Small intestine (tissue), 7 donors: ENCODE measurements around the gene LOXL1. TPM values are rescaled to one million over a fixed set of nuclear protein-coding genes. Genes with fewer than 3 reads are reported as not detected.

Experiments
- DNase-seq, 2 donors: peaks; one replicate each; pipeline versions ENCODE4 v3.0.0 to v3.0.0-alpha.2; 2013
- FAIRE-seq: peaks from 2 replicates; lab custom pipeline; 2012; peaks lifted over from hg19 to GRCh38; lab: Jason Lieb, UNC
- H3K27ac ChIP-seq, 3 donors: one replicate each; pipeline ENCODE4 v1.5.1; 2013; ENCODE audit warnings: low read length in 2 of 3, mild to moderate bottlenecking in 2 of 3, control low read depth in 1 of 3, inconsistent platforms in 1 of 3, low read depth in 1 of 3, moderate library complexity in 1 of 3
- H3K27me3 ChIP-seq, 3 donors: one replicate each; pipeline ENCODE4 v1.6.1; 2013; ENCODE audit warnings: low read length in 3 of 3, inconsistent platforms in 1 of 3; ENCODE audit not compliant: control insufficient read depth in 3 of 3, insufficient read depth in 3 of 3
- H3K36me3 ChIP-seq, 3 donors: one replicate each; pipeline ENCODE4 v1.6.1; 2013; ENCODE audit warnings: low read length in 3 of 3, inconsistent platforms in 1 of 3, low read depth in 1 of 3, mild to moderate bottlenecking in 1 of 3, moderate library complexity in 1 of 3; ENCODE audit not compliant: control insufficient read depth in 3 of 3, insufficient read depth in 2 of 3
- H3K4me1 ChIP-seq, 3 donors: one replicate each; pipeline ENCODE4 v1.6.1; 2013; ENCODE audit warnings: low read length in 2 of 3, inconsistent platforms in 1 of 3, low read depth in 1 of 3, mild to moderate bottlenecking in 1 of 3, moderate library complexity in 1 of 3; ENCODE audit not compliant: control insufficient read depth in 3 of 3, insufficient read depth in 2 of 3
- H3K4me3 ChIP-seq, 3 donors: one replicate each; pipeline ENCODE4 v1.5.1; 2013; ENCODE audit warnings: low read length in 3 of 3, control low read depth in 1 of 3, inconsistent platforms in 1 of 3, low read depth in 1 of 3, mild to moderate bottlenecking in 1 of 3, moderate library complexity in 1 of 3
- H3K9me3 ChIP-seq, 2 donors: one replicate each; pipeline ENCODE4 v1.6.1; 2013; ENCODE audit warnings: low read depth in 1 of 2, low read length in 1 of 2; ENCODE audit not compliant: control insufficient read depth in 2 of 2, insufficient read depth in 1 of 2
- WGBS, 3 donors: extraction: QIAGEN DNeasy Blood & Tissue Kit; methylation state at CpG; one replicate each; pipeline ENCODE4 v1.1.7; 2013; 5-methylcytosine and 5-hydroxymethylcytosine counted together
- polyA plus RNA-seq, 4 donors: library from polyadenylated mRNA; stranded (reverse) in 3 of 4; unstranded in 1 of 4; fragments of 200-250 nt in 3 of 4; fragments of 120-200 nt in 1 of 4; gene quantifications; one replicate each; pipeline versions ENCODE4 v1.2.1 to v1.2.3, GENCODE V29; 2013
- donor health status: healthy with polysubstance abuse.
- donor health status: control.
- donor health status: control.
- donor health status: Bipolar disorder and iron deficiency.
- donor health status: healthy.

LOXL1 gene
- polyA plus RNA-seq, 4 donors = 2.2 to 7.2 (median 4.9) TPM

DNA sequence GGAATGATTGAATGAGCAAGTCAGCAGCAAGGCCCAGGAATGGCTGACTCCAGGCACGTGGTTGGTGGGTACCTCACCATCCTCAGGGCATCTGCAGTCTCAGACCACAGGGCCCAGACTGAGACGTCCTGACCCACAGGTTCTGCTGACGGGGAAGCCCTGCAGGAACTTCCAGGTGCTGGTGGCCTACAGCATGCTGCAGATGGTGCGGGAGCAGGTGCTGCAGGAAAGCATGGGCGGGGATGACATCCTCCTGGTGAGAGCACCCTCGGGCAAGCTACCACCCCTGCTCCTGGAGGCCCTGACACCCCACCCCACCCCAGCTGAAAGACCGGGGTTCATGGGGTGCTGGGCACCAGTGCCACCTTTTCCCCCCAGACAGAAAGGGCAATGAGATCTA, 38.8 kb upstream of the LOXL1 start:
- no peak for DNase-seq
- WGBS, 3 donors = 62 to 75% (median 68%) methylated on average over 7 of the region's 7 CpGs
- FAIRE-seq = no peak

DNA sequence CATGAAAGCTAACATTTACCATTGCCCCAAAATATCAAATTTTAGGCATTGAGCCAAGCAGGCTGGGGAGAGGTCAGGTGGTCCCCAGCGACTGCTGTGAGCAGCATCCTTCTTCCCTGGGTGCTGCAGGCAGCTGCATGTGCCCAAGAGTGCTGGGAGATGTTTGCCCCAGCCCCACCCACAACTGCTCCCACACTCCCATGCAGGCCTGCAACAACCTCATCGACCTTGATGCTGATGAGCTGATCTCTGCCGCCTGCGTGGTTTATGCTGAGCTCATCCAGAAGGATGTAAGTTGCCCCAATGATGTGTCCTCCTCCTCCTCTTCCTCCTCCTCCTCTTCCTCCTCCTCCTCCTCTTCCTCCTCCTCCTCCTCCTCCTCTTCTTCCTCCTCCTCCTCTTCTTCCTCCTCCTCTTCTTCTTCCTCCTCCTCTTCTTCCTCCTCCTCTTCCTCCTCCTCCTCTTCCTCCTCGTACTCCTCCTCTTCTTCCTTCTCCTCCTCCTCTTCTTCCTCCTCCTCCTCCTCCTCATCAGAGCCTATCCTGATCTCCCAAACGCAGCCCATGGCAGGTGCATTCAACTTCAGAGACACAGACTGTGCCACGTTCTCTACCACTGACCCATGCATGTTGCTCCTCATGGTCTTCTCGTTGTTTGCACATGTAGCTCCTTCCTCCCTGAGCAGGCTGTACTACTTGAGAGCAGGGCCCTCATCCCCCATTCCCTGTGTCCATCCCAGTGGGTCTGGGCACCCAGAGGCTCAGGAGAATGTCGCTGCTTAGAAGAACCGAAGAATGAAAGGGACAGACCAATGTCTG, 37.8 kb upstream of the LOXL1 start:
- no peak for FAIRE-seq
- no peak overlapping the region for H3K27ac ChIP-seq
- peaks cover 0 to 7% (median 0%) of the 10 kb centered on the region in 3 donors for H3K4me1 ChIP-seq
- no peaks in the 10 kb centered on the region for H3K27me3 ChIP-seq
- no peak overlapping the region for H3K4me3 ChIP-seq
- WGBS, 3 donors = 53 to 68% (median 54%) methylated on average over 10 of the region's 10 CpGs
- peak in 1 of 2 donors; percentile 46 for DNase-seq
- no peaks in the 10 kb centered on the region for H3K36me3 ChIP-seq
- peaks cover 0 to 13% of the 10 kb centered on the region in 2 donors for H3K9me3 ChIP-seq

More for the DNA sequence above, 38.8 kb upstream of the LOXL1 start:
- H3K4me3 ChIP-seq = no peak overlapping the region
- H3K36me3 ChIP-seq = no peaks in the 10 kb centered on the region
- peaks cover 0 to 7% (median 0%) of the 10 kb centered on the region in 3 donors for H3K4me1 ChIP-seq
- peaks cover 0 to 9% of the 10 kb centered on the region in 2 donors for H3K9me3 ChIP-seq
- H3K27ac ChIP-seq = no peak overlapping the region
- H3K27me3 ChIP-seq = no peaks in the 10 kb centered on the region

DNA sequence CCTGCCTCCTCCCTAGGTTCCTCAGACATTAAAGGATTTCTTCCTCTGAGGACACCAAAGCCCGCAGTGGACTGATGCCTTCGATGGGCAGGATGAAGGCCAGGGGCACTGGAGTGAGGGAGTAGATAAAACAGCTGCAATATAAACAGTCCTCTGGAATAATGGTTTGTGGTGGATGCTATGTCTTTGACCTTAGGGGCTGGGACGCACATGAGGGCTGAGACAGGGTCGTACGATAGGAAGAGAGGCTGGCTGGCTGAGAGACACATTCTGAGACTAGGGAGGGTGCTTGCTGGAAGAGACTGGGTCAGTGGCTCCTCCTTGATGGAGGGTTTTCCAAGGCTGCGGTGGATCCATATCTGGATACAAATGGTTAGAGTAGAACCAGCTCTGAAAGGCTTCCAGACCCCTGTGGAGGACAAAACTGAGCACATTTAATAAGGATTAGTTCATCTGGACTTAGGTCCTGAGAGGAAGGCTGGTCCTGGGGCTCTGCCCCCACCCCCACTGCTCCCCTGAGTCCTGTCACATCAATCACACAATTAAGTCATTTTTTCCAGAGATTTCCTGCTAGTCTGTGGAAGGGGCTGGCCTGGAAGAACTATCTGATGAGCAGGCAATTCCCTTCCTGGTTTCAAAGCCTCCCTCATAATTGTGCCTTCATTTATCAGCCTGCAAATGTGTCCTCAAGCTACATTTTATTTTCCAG, 37.1 kb upstream of the LOXL1 start:
- H3K9me3 ChIP-seq = peaks cover 0 to 13% of the 10 kb centered on the region in 2 donors
- H3K4me1 ChIP-seq = peaks cover 0 to 7% (median 6%) of the 10 kb centered on the region in 3 donors
- WGBS, 3 donors = 75 to 89% (median 75%) methylated on average over 6 of the region's 6 CpGs
- no peak for DNase-seq
- FAIRE-seq = no peak
- H3K4me3 ChIP-seq = no peak overlapping the region
- H3K27me3 ChIP-seq = no peaks in the 10 kb centered on the region
- H3K27ac ChIP-seq = no peak overlapping the region
- no peaks in the 10 kb centered on the region for H3K36me3 ChIP-seq

GRCh38 chr15:73889762-73890124, 36.5 kb upstream of the LOXL1 start:
- H3K27ac ChIP-seq = no peak overlapping the region
- peaks cover 0 to 7% (median 7%) of the 10 kb centered on the region in 3 donors for H3K4me1 ChIP-seq
- WGBS, 3 donors = 59 to 70% (median 67%) methylated on average over 1 of the region's 1 CpG
- H3K4me3 ChIP-seq = no peak overlapping the region
- peaks cover 0 to 13% of the 10 kb centered on the region in 2 donors for H3K9me3 ChIP-seq
- no peak for DNase-seq
- H3K36me3 ChIP-seq = no peaks in the 10 kb centered on the region
- no peaks in the 10 kb centered on the region for H3K27me3 ChIP-seq
- FAIRE-seq = no peak

- peaks cover 0 to 13% of the 10 kb centered on the region in 2 donors for H3K9me3 ChIP-seq
- H3K4me1 ChIP-seq = peaks cover 0 to 7% (median 7%) of the 10 kb centered on the region in 3 donors
- WGBS, 3 donors = 84 to 86% (median 86%) methylated on average over 11 of the region's 11 CpGs
- no peak for FAIRE-seq
- no peaks in the 10 kb centered on the region for H3K36me3 ChIP-seq
- no peak for DNase-seq
- H3K27me3 ChIP-seq = no peaks in the 10 kb centered on the region
- no peak overlapping the region for H3K4me3 ChIP-seq
- H3K27ac ChIP-seq = no peak overlapping the region
Measured at GRCh38 chr15:73891328-73892315, 34.6 kb upstream of the LOXL1 start.

DNA sequence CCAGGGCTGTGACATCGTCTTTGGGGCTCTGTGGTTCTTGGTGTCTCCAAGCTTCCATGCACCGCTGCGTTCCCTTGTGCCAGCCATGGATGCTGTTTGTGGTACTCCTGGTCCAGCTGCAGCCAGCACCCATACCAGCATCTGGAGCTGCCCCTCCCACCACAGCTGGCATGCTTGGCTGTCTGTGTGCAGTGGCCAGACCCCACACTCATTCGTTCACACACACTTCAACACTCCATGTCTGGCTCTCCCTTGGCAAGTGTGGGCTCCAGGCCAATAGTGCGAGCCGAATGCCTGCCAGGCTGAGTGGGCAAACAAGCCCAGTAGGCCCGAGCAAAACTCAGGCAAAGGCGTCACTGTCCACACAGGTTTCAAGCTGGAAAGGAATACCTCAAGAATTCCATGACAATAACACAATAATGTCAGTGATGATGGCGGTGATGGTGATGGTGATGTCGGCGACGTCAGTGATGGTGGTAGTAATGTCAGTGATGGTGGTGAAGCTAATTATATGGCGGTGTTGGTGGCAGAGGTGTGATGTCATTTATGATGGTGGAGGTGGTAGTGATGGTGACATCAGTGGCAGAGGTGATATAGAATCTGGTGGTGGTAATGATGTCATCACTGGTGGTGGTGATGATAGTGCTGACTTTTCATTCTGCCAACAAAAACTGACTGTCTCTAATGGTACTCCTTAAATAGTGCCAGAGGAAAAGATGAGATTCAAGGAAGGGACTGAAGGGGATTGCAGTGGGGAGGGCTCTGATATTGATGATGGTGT, 33.6 kb upstream of the LOXL1 start:
- peaks cover 0 to 7% (median 7%) of the 10 kb centered on the region in 3 donors for H3K4me1 ChIP-seq
- H3K27me3 ChIP-seq = no peaks in the 10 kb centered on the region
- WGBS, 3 donors = 86 to 97% (median 92%) methylated on average over 13 of the region's 13 CpGs
- H3K4me3 ChIP-seq = no peak overlapping the region
- H3K9me3 ChIP-seq = peaks cover 0 to 13% of the 10 kb centered on the region in 2 donors
- no peak for FAIRE-seq
- H3K36me3 ChIP-seq = no peaks in the 10 kb centered on the region
- H3K27ac ChIP-seq = no peak overlapping the region
- DNase-seq = no peak

GRCh38 chr15:73894133-73894814, 32.0 kb upstream of the LOXL1 start:
- H3K4me3 ChIP-seq = no peak overlapping the region
- peaks cover 0 to 13% of the 10 kb centered on the region in 2 donors for H3K9me3 ChIP-seq
- H3K27ac ChIP-seq = no peak overlapping the region
- H3K36me3 ChIP-seq = no peaks in the 10 kb centered on the region
- no peaks in the 10 kb centered on the region for H3K27me3 ChIP-seq
- H3K4me1 ChIP-seq = peaks cover 0 to 7% (median under 1%) of the 10 kb centered on the region in 3 donors
- 83 to 86% (median 86%) methylated on average over 10 to 12 of the region's 12 CpGs for whole genome bisulfite sequencing, 3 donors
- no peak for DNase-seq
- no peak for FAIRE-seq
